Putamen (tissue), 1 donor: Measurements from ENCODE around the gene STXBP3.
"Not testable (repeated sequence)": the region's sequence is repeated elsewhere in the genome, so short reads cannot be mapped to it uniquely, and the experiment has no call there.

Experiments used
- DNase-seq: peaks from one replicate; pipeline ENCODE4 v3.0.0-alpha.2; 2016; ENCODE audit warnings: low spot score

STXBP3 gene, protein sequence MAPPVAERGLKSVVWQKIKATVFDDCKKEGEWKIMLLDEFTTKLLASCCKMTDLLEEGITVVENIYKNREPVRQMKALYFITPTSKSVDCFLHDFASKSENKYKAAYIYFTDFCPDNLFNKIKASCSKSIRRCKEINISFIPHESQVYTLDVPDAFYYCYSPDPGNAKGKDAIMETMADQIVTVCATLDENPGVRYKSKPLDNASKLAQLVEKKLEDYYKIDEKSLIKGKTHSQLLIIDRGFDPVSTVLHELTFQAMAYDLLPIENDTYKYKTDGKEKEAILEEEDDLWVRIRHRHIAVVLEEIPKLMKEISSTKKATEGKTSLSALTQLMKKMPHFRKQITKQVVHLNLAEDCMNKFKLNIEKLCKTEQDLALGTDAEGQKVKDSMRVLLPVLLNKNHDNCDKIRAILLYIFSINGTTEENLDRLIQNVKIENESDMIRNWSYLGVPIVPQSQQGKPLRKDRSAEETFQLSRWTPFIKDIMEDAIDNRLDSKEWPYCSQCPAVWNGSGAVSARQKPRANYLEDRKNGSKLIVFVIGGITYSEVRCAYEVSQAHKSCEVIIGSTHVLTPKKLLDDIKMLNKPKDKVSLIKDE

DNA sequence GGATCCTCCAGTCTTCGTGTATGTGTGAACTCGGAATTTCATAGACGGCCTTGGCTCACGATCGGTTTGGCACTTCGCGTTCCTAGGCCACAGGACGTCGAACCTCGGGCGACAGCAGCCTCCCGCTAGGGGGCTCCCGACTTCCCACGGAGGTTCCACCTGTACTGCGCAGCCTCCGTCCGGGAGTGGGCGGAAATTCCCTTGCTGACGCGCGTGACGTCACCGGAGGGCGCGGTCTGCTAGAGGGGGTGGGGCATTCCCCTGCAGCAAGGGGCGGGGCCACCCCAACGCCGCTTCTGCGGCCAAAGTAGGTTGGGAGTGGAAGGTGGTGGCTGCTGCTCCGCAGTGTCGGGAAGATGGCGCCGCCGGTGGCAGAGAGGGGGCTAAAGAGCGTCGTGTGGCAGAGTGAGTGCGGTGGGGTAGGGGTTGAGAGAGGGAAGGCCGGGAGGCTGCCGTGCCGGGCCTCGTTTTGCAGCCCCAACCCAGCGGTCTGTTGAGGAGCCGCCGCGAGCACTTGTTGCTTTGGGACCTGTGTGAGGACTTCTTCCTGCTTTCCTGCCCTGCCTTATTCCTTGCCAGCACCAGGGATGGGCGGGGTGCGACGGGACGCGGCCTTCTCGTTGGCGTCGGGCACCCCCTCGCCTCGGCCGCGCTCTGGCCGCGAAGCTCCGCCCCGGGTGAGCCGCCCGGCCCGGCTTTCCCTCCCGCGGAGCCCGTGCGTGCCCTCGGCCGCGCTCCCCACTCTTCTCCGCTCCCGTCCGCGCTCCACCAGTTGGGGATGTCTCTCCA, at the start of gene STXBP3:
Gene STXBP3 (plus strand): TSS at position 293 of the 789 bp plus-strand sequence. CDS start 64 bp downstream, at position 357.
- DNase-seq = peak; percentile 98

DNA sequence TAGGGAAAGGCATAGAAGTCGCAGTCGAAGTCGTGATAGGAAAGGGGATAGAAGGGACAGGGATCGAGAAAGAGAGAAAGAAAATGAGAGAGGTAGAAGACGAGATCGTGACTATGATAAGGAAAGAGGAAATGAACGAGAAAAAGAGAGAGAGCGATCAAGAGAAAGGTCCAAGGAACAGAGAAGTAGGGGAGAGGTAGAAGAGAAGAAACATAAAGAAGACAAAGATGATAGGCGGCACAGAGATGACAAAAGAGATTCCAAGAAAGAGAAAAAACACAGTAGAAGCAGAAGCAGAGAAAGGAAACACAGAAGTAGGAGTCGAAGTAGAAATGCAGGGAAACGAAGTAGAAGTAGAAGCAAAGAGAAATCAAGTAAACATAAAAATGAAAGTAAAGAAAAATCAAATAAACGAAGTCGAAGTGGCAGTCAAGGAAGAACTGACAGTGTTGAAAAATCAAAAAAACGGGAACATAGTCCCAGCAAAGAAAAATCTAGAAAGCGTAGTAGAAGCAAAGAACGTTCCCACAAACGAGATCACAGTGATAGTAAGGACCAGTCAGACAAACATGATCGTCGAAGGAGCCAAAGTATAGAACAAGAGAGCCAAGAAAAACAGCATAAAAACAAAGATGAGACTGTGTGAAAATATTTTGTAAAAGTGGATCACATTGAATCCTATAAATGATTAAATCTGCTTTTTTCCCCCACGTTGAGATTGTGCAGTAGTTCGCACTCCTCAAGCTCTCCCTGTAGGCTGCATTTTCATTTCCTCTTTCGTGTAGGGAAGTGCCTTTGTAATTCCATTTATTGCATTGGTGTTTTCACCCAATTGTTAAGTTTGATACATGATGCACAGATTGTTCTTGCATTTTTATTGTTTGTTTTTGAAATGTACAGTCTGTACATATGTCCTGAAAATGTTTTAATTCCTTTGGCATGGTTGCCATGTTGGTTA, 46.8 kb upstream of the STXBP3 start:
- no peak for DNase-seq

DNA sequence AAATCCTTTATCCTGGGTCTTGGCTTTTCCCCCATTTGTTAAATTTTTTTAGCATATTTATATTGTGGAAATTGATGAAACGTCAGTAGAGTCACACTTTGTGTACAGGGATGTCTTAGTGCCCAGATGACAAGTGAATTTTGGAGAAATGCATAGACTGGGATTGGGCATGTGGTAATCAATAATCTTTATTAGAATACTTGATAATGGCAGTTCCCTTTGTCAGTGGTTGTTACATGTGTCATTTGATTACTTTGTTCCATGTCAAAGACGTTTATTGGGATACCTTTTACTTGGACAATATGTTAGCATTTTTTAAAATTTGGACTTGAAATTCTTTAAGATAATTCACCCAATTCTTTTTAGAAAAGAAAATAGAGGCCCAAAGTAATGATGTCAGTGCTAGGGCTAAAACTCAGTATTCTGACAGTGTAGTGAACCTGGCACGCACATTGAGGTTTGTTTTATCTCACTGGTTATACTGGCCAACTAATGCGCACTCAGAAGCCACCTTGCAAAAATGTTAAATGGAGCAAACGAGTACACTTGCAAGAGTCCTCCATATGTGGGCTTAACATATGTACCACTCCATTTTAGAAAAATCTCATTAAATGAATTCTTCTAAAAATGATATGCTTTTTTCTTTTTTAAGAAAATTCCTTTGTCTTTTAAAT, 45.2 kb upstream of the STXBP3 start:
- no peak for DNase-seq

DNA sequence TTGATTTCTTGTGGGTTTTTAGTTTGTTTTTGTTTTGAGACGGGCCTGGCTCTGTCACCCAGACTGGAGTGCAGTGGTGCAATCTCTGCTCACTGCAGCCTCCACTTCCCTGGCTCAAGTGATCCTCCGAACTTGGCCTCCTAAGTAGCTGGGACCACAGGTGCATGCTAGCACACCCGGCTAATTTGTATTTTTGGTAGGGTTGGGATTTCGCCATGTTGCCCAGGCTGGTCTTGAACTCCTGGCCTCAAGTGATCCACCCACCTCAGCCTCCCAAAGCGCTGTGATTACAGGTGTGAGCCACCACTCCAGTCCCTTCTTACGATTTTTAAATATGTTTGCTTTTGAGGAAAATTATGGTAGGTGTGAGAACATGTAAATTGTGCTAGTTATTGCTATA, 44.4 kb upstream of the STXBP3 start:
- not testable (repeated sequence) for DNase-seq

DNA sequence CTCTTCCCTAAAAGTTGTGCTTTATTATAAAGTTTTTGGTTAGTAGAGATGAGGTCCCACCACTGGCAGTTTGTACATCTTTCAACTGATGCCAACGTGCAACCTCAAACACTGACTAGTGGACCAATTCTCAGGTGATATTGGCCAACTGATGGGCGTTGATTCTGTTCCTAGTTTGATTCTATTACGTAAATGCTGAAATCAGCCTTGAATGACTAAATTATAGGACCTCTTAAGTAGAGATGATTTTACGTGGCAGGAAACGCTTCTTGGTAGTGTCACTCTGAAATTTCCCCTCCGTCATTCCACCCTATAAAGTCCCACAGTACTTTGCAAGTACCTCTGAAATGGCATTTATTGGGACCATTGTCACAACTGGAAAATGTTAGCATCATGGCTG, 42.5 kb upstream of the STXBP3 start:
- no peak for DNase-seq

DNA sequence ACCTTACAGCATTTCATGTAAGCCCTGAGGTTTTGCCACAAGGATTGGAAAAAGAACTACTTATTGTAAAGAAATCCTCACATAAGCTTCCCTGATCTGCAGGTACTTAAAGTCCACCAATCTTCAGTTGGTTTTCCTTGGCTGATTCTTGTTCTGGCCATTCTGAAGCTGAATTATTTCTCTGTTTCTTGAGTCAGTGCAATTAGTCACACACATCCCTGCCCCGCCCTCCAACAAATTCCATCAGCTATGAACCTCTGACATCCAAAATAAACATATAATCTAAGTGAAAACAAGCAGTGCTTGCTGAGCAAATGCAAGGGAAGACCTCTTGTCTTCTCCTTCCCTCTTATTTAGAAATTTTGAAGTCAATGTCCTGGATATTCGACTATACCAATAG, 42.0 kb upstream of the STXBP3 start:
- DNase-seq = no peak

DNA sequence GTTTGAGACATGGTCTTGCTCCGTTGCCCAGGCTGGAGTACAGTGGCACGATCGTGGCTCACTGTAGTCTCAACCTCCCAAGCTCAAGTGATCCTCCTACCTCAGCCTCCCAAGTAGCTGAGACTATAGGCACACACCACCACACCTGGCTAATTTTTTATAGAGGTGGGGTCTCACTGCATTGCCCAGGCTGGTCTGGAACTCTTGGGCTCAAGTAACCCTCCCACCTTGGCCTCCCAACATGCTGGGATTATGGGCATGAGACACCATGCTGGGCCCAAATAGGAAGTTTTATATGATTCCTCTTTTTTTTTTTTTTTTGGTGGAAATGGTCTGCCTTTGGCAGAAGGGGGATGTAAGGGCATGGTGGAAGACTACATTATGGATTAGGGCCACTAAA, 39.8 kb upstream of the STXBP3 start:
- no peak for DNase-seq

DNA sequence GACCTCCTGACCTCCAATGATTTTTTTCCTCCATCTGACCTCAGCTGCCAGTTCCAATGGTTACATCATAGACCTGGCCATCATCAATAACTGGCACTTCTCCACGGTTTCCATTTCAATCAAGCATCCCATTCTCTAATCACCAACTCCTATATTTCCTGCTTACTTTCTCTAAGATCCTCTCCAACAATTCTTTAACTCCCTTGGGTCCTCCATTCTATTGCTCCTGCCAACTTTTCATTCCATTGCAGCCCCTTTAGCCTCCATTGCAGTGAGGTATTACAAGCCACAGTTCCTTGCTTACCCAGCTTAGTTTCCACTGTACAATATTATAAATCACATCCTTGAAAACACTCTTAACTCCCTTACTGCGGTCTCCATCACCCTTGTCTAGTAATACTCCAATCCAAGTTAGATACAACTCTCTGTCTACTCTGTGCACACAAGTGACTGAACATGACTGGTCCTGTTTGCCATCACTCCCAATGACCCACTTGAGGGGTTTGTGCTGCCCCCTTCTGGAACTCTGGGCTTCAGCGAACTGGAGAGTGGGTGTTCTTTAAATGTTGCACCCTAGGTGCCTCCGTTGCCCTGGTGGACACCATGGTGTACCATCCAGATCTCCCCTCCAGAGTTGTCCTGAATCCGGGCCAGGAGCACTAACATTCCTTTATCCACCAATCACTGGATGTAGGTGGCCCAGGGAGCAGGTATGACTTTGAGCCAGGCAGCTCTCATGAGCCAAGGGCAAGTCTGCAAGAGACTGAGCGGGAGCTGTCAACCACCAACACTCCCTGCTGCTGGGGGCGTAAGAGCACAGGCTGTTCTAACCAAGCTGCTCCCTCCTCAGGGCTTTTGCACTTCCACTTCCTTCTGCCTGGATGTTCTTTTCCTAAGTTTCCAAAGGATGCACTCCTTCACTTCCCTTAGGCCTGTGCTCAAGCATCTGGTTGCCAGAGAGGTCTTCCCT, 37.5 kb upstream of the STXBP3 start:
- DNase-seq = no peak

DNA sequence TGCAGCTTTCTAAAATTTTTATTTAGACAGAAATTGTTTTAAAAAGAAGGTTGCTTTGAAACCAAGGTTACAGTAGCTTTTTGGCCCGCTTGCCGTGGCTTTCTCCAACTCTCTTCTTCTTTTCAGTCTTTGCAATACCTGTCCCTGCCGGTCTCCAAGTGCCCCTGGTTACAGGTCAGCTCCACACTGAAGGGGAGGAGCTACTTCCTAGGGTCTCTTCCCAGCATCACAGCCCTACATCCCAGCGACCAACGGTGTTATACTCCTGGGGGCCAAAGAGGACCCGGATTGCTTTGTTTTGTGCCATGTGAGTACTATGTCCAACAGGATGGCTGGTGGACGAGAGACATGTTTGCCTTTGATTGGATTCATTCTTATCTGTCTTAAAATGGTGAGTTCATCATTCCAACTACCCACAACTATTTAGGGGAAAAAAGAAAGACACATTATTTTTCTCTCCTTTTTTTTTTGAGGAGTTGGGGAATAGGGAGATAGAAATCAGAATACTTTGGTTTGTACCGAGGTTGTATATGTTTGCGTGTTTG, 33.8 kb upstream of the STXBP3 start, which contains the start of gene FNDC7:
Gene FNDC7 (plus strand): TSS at position 303 of the 545 bp plus-strand sequence. CDS start 26 bp downstream, at position 329.
- DNase-seq = no peak

DNA sequence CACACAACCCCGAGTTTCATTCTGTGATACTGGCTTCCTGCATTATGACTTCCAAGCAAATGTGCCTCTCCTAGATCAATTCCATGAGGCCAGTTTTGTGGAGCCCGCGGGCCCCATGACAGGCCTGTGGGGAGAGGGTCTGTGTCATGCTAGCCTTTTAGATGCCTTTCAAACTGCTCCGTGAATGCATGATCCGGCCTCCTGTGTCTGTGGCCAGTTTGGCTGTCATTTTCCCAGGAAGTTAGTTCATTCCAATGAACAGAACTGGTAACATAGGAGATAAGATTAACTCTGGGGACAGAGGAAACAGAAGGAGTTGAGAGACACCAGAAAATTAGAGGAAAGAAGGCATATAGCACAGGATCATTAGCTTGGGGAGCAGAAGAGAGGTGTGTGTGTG, 30.5 kb upstream of the STXBP3 start:
- DNase-seq = no peak

DNA sequence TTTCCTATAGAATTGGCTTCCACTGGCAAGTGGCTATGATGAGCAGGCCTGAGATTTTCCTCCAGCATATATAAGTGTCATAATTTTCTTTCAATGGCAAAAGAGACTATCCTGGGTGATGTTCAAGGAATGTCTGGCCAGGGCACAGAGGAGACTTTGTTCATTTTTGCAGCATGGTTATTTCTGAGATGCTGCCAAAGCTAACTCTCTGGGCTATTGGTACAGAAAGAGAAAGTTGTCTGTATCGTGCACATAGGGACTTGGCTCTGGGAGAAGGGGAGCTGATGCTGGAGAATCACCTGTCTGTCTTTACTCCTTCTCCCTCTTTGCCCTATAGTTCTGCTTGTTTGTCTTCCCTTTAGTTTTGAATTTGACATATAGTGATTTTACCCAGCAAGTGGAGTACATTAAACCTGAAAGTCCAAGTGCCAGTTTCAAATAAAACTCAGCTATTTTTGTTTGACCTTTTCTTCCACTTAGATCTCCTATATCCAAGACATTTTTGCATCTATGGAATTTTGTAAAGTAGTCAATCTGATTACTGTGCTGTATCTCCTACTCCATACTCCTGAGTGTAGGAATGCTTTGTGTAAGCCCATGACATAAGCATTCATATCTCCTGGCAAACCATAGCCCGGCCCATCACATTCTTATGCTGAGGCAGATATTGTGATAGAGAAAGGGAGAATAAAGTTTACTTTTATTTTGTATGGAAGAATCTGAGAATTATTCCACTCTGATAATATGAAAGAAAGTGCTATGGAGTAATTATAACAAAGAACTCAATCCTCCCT, 29.8 kb upstream of the STXBP3 start:
- no peak for DNase-seq

DNA sequence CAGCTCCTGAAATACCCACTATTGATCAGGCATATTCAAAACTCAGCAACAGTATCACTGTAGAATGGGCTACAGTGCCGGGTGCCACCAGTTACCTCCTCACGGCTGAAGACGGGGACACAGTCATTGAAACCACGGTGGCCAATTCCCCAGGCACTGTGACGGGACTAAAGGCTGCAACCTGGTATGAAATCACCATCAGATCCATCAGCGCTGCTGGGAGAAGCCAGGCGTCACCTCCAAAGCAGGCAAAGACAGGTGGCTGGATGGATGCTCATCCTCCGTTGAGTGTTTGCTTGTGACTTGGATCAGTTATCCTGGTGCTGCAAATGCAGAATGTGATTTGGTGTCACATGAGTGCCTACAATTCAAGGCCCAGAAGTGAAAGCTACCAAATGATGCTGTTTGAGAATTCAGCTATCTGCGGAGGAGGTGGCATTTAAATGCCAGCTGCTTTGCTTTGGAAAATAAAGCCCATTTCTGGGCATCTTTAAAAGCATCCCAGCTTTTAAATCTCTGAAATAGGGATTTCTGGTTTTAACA, 28.6 kb upstream of the STXBP3 start:
- no peak for DNase-seq

DNA sequence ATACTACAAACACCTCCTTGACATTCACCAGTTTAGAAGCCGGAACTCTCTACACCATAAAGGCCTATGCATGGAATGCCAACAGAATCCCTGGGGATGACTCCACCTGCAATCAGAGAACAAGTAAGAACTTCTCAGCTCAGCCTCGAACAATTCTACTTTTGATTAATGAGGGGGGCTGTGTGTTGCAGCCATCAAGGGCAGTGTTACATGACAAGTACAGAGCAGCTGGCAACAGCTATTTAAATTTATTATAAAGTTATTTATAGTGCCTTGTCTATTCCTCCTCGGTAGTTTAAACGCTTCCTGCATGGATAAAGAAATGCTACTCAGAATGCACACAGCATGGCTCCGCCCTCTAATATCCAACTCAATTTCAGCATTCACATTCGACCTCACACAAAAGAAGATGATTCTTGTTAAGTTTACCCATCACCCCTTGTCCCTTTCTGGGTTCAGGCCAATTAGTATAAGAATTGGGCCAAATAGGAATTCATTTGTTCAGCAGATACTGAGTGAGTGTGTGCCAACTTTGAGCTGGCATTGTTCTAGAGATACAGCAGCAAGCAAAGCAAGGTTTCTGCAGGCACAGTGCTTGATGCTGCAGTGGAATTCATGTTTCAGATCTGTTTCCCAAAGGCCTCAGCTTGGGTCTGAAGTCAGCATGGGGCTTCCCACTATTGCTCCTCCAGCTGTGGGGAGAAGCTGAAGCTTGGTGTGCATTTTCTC, 27.4 kb upstream of the STXBP3 start:
- DNase-seq = no peak

DNA sequence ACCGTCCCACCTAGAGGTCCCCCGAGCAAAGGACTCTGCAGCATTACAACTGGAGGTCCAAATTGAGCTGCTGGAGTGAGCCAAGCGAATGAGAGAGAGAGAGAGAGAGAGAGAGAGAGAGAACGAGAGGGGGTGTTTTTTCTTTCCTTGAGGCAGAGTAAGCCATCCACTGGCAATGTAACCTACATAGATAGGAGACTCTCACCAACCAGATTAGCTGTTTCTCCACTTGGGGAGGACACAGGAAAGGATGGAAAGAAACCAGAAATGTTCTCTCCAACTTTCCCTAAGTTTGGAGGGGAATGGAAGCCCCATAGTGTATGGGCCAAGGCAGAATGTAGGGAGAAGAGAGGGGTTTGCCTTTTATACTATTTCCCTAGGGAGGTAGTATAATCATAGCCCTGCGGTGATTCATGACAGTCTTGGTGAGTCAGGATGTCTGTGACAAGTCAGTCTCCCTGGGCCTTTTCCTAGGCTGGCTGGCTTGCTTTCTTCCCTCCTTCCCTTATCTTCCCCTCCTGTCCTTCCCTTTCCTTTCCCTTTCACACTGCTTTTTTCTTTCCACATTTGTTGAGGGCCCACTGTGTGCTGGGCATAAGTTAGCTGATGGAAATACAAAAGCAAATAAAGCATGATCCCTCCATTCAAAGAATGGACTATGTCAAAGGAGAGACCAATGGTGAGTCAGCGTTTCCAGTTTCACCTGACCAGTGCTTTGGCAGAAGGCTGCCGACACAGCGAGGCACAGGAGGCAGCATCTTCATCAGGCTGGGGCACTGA, 26.6 kb upstream of the STXBP3 start:
- DNase-seq = no peak

DNA sequence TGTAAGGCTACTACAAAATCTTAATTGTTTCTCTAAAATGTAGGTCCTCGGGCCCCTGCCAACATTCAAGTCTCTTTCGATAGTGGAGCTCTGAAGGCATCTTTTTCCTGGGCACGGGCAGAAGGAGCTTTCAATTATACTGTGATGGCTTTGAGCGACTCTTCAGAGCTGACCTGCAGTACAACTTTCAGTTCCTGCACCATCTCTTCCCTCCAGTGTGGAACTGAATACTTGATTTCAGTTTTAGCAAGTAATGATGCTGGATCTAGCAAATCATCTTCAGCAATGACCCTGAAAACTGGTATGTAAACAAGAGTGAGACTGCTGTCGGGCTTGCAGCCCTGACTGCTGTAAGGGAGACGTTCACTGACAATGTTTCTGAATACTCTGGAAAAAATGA, 24.2 kb upstream of the STXBP3 start:
- DNase-seq = no peak

DNA sequence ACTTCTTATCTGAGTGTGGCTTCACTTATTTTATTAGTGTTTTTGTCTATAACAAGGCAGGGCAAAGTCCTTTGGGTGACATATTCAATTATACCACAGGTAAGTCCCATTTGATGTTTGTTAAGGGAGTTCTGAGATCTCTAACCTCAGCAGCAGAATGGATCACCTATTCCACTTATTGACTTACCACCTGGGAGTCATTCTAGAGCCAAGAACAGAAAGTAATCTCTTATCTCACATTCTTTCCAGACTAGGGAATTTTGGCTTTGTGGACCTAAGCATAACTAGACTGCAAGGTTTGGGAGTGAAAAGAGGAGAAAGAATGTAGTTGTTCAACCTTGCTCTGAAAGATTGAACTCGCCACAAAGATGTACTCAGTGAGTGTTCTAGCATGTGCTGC, 20.6 kb upstream of the STXBP3 start:
- no peak for DNase-seq
